GM12891 (cell line): ENCODE results near the gene MFAP3.
"Not testable (repeated sequence)": the region's sequence is repeated elsewhere in the genome, so short reads cannot be mapped to it uniquely, and the experiment has no call there.

Experiments
- DNase-seq: peaks from one replicate; pipeline ENCODE4 v3.0.0; 2011; ENCODE audit warnings: low spot score; ENCODE audit not compliant: insufficient read length
- FAIRE-seq: peaks from 2 replicates; lab custom pipeline; 2011; peaks lifted over from hg19 to GRCh38; lab: Jason Lieb, UNC
- PAX5 ChIP-seq: IDR thresholded peaks from 2 replicates; pipeline ENCODE4 v1.6.1; 2011; ENCODE audit warnings: low read length, moderate library complexity, mild to moderate bottlenecking; ENCODE audit not compliant: insufficient read depth, severe bottlenecking
- POLR2A ChIP-seq: IDR thresholded peaks from 2 replicates; pipeline ENCODE4 v1.6.1; 2011; ENCODE audit warnings: low read depth, low read length, control low read depth
- POLR2AphosphoS5 ChIP-seq: IDR thresholded peaks from 2 replicates; pipeline ENCODE4 v1.6.1; 2011; ENCODE audit warnings: low read depth, low read length, control low read depth
- POU2F2 ChIP-seq: IDR thresholded peaks from 2 replicates; pipeline ENCODE4 v1.6.1; 2011; ENCODE audit warnings: low read depth, mild to moderate bottlenecking, control low read depth, low read length, moderate library complexity
- SPI1 ChIP-seq: IDR thresholded peaks from 2 replicates; pipeline ENCODE4 v1.6.1; 2011; ENCODE audit warnings: low read depth, low read length, control low read depth
- TAF1 ChIP-seq: IDR thresholded peaks from 2 replicates; pipeline ENCODE4 v1.6.1; 2011; ENCODE audit warnings: low read depth, low read length, control low read depth

Gene MFAP3

GRCh38 chr5:154065971-154066370 is 27.2 kb downstream of the MFAP3 start:
- no peak for TF ChIP-seq POU2F2
- no peak for TF ChIP-seq POLR2A
- no peak for TF ChIP-seq SPI1
- no peak for TF ChIP-seq TAF1
- no peak for TF ChIP-seq PAX5
- FAIRE-seq: no peak
- no peak for DNase-seq

- DNase-seq, FAIRE-seq: not testable (repeated sequence)
Observed at GRCh38 chr5:154069854-154070253, 31.1 kb downstream of the MFAP3 start.

GRCh38 chr5:154071799-154072413 is 33.1 kb downstream of the MFAP3 start:
- DNase-seq (no peak), FAIRE-seq (peak; percentile 35)
- TF ChIP-seq POLR2A (no peak), POLR2AphosphoS5 (no peak)

- peak; percentile 56 for DNase-seq
- TF ChIP-seq PAX5 (no peak), POU2F2 (no peak), POLR2A (no peak), SPI1 (no peak), TAF1 (no peak)
- FAIRE-seq: peak; percentile 85
Observed at GRCh38 chr5:154072414-154073171, 33.8 kb downstream of the MFAP3 start.

GRCh38 chr5:154076240-154076922 is 37.6 kb downstream of the MFAP3 start:
- DNase-seq: no peak
- no peak for FAIRE-seq
- TF ChIP-seq PAX5: no peak
- TF ChIP-seq POLR2AphosphoS5: no peak
- TF ChIP-seq SPI1: no peak
- no peak for TF ChIP-seq POU2F2
- no peak for TF ChIP-seq POLR2A
- no peak for TF ChIP-seq TAF1

GRCh38 chr5:154077696-154078095 is 38.9 kb downstream of the MFAP3 start:
- DNase-seq: no peak
- FAIRE-seq: no peak
- TF ChIP-seq SPI1: no peak

GRCh38 chr5:154078272-154078671 is 39.5 kb downstream of the MFAP3 start:
- FAIRE-seq (no peak), DNase-seq (no peak)
- TF ChIP-seq SPI1: no peak

- TF ChIP-seq POLR2AphosphoS5 (no peak), POU2F2 (no peak), SPI1 (no peak), POLR2A (no peak), TAF1 (no peak), PAX5 (no peak)
- FAIRE-seq (no peak), DNase-seq (no peak)
Observed at GRCh38 chr5:154081246-154081645, 42.5 kb downstream of the MFAP3 start.

GRCh38 chr5:154084062-154084639 is 45.4 kb downstream of the MFAP3 start:
- no peak for TF ChIP-seq PAX5
- no peak for TF ChIP-seq POU2F2
- TF ChIP-seq TAF1: no peak
- no peak for TF ChIP-seq POLR2AphosphoS5
- FAIRE-seq: no peak
- no peak for DNase-seq

- DNase-seq (no peak), FAIRE-seq (no peak)
- TF ChIP-seq SPI1 (no peak), POLR2A (no peak), POU2F2 (no peak), POLR2AphosphoS5 (no peak), PAX5 (no peak), TAF1 (no peak)
Observed at GRCh38 chr5:154086146-154086545, 47.4 kb downstream of the MFAP3 start.

- FAIRE-seq: no peak
- TF ChIP-seq TAF1 (no peak), POLR2A (no peak), PAX5 (no peak), SPI1 (no peak), POU2F2 (no peak), POLR2AphosphoS5 (no peak)
- no peak for DNase-seq
Observed at GRCh38 chr5:154086641-154087040, 47.9 kb downstream of the MFAP3 start.
